ENCODE measurements around the gene PIGH. TPM values are rescaled to one million over a fixed set of nuclear protein-coding genes. Genes with fewer than 3 reads are reported as not detected.

PIGH gene
- polyA plus RNA-seq, 1 donor from 2014 or later: 91.8 TPM

- no peaks in the 10 kb centered on the region for H3K79me2 ChIP-seq (replicated peaks; ENCODE audit: insufficient read depth, low read length)
Observed at GRCh38 chr14:67549734-67550133, 50.3 kb downstream of the PIGH start.

GRCh38 chr14:67547224-67547780 lies 52.8 kb downstream of the PIGH start:
- Histone ChIP-seq H3K9me3 (ENCODE audit: low read length) (peaks cover 4% of the 10 kb centered on the region), H3K4me3 (ENCODE audit: low read length) (no peak overlapping the region), H3K4me2 (ENCODE audit: low read length) (no peak overlapping the region), H3K79me2 (replicated peaks; ENCODE audit: insufficient read depth, low read length) (no peaks in the 10 kb centered on the region), H3K9ac (ENCODE audit: low read length) (no peak overlapping the region), H2AFZ (ENCODE audit: low read depth, low read length) (no peak overlapping the region), H3K36me3 (ENCODE audit: insufficient read depth, low read length) (peaks cover 24% of the 10 kb centered on the region), H3F3A (ENCODE audit: insufficient read depth, low read length, poor library complexity, severe bottlenecking) (no peaks in the 10 kb centered on the region), H3K27ac (ENCODE audit: low read length) (no peak overlapping the region), H4K20me1 (ENCODE audit: insufficient read depth) (no peaks in the 10 kb centered on the region), H3K9me2 (ENCODE audit: insufficient read depth, low read length) (no peaks in the 10 kb centered on the region), H3K27me3 (ENCODE audit: insufficient read depth, low read depth, low read length) (no peaks in the 10 kb centered on the region)
- no peak for TF ChIP-seq TAF1 (IDR thresholded peaks at IDR 0.05; ENCODE audit: low read depth)
- no peak for TF ChIP-seq EP300 (conservative IDR thresholded peaks at IDR 0.05; ENCODE audit: poor library complexity, severe bottlenecking)
- no peak for TF ChIP-seq EZH2 (IDR thresholded peaks at IDR 0.05; ENCODE audit: borderline replicate concordance, insufficient read depth, low read length, poor library complexity, severe bottlenecking)
- TF ChIP-seq REST (IDR thresholded peaks at IDR 0.05; ENCODE audit: borderline replicate concordance): no peak
- no peak for TF ChIP-seq POLR2AphosphoS5 (IDR thresholded peaks at IDR 0.05)
- TF ChIP-seq SMC3 (conservative IDR thresholded peaks at IDR 0.05; ENCODE audit: poor library complexity): no peak
- no peak for TF ChIP-seq RAD21 (conservative IDR thresholded peaks at IDR 0.05)

More at GRCh38 chr14:67549734-67550133, 50.3 kb downstream of the PIGH start:
- H3K27me3 ChIP-seq (ENCODE audit: insufficient read depth, low read depth, low read length): no peaks in the 10 kb centered on the region
- no peak overlapping the region for H3K9ac ChIP-seq (ENCODE audit: low read length)
- H3K4me3 ChIP-seq (ENCODE audit: low read length): no peak overlapping the region
- H3K4me2 ChIP-seq (ENCODE audit: low read length): no peak overlapping the region
- H3K36me3 ChIP-seq (ENCODE audit: insufficient read depth, low read length): peaks cover 8% of the 10 kb centered on the region
- no peak overlapping the region for H3K27ac ChIP-seq (ENCODE audit: low read length)
- no peaks in the 10 kb centered on the region for H4K20me1 ChIP-seq (ENCODE audit: insufficient read depth)
- peaks cover 3% of the 10 kb centered on the region for H3K9me3 ChIP-seq (ENCODE audit: low read length)
- TF ChIP-seq CTCF (IDR thresholded peaks at IDR 0.05; ENCODE audit: poor library complexity, severe bottlenecking) (no peak), EP300 (conservative IDR thresholded peaks at IDR 0.05; ENCODE audit: poor library complexity, severe bottlenecking) (no peak), EZH2 (IDR thresholded peaks at IDR 0.05; ENCODE audit: borderline replicate concordance, insufficient read depth, low read length, poor library complexity, severe bottlenecking) (no peak), TAF1 (IDR thresholded peaks at IDR 0.05; ENCODE audit: low read depth) (no peak), REST (IDR thresholded peaks at IDR 0.05; ENCODE audit: borderline replicate concordance) (no peak), POLR2AphosphoS5 (IDR thresholded peaks at IDR 0.05) (no peak), MXI1 (conservative IDR thresholded peaks at IDR 0.05; ENCODE audit: poor library complexity, severe bottlenecking) (no peak), SMC3 (conservative IDR thresholded peaks at IDR 0.05; ENCODE audit: poor library complexity) (no peak), RAD21 (conservative IDR thresholded peaks at IDR 0.05) (no peak)
- H2AFZ ChIP-seq (ENCODE audit: low read depth, low read length): no peak overlapping the region
- no peaks in the 10 kb centered on the region for H3K9me2 ChIP-seq (ENCODE audit: insufficient read depth, low read length)
- H3F3A ChIP-seq (ENCODE audit: insufficient read depth, low read length, poor library complexity, severe bottlenecking): no peaks in the 10 kb centered on the region
